Hair follicular keratinocyte (primary cell): ENCODE results near the gene OR5M11. TPM values are rescaled to one million over a fixed set of nuclear protein-coding genes. Genes with fewer than 3 reads are reported as not detected.

Experiments used
- total RNA-seq: library from RNA; depleted of rRNA; stranded (reverse); fragments of >200 nt; gene quantifications from 2 replicates; pipeline ENCODE4 v1.2.3, GENCODE V29; 2015

Gene OR5M11
- not detected in 2 replicates for total RNA-seq

DNA sequence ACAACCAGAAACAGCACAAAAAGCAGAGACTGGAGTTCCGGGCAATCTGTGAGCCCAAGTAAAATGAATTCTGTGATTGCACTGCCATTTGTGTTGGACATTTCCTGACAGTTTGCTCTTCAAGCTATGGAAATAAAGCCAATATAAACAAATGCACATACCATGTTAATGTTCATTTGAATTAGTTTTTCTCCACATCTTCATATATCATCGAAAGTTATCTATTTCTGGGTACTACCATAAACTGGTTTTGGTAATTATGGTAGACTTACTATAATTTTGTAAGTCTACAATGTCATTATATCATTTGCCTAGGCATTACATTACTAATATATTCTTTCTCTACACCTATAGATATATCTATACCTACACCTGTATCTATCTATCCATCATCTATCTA lies at the start of gene OR5M11:
Gene OR5M11 (minus strand): TSS at position 101 of the 400 bp plus-strand sequence. CDS start 0 bp downstream, at position 101.

DNA sequence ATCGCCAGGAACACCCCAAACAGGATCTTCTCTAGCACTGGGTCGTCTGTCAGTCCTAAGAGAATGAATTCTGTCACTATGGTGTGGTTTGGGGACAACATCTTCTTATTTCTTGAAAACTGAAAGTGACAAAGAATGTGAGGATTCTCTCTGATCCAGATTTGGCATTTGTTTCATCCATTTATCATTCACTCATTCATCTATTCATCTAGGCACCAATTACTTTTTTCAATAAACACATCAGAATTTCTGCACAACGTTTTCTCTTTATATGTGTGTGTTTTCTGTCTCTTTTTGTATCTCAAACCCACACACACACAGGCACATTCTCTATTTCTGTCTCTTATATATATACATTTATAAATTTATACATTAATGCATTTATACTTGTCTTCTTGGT lies 34.6 kb upstream of the OR5M11 start, which contains the start of gene OR5M10:
Gene OR5M10 (minus strand): TSS at position 101 of the 400 bp plus-strand sequence. CDS start 0 bp downstream, at position 101.

Other genes starting within 250 kb of the OR5M11 start
- gene OR8K3, start 228.1 kb downstream of the OR5M11 start, total RNA-seq = not detected in 2 replicates
- gene OR8K1, start 197.2 kb downstream of the OR5M11 start, total RNA-seq = not detected in 2 replicates
- not detected in 2 replicates for gene OR8J1, start 189.0 kb downstream of the OR5M11 start, total RNA-seq
- gene OR8U1, start 167.6 kb downstream of the OR5M11 start, total RNA-seq = not detected in 2 replicates
- not detected in 2 replicates for gene OR5AL1, start 130.6 kb downstream of the OR5M11 start, total RNA-seq
- not detected in 2 replicates for gene OR5M3, start 69.9 kb downstream of the OR5M11 start, total RNA-seq
- gene OR5M8, start 51.9 kb downstream of the OR5M11 start, total RNA-seq = not detected in 2 replicates
- not detected in 2 replicates for gene OR5M10, start 34.5 kb upstream of the OR5M11 start, total RNA-seq
- gene OR5M1, start 71.6 kb upstream of the OR5M11 start, total RNA-seq = not detected in 2 replicates
- gene OR5AP2, start 99.2 kb upstream of the OR5M11 start, total RNA-seq = not detected in 2 replicates
- not detected in 2 replicates for gene OR5AR1, start 120.4 kb upstream of the OR5M11 start, total RNA-seq
- gene OR9G1, start 155.8 kb upstream of the OR5M11 start, total RNA-seq = not detected in 2 replicates
- not detected in 2 replicates for gene OR9G4, start 205.4 kb upstream of the OR5M11 start, total RNA-seq